Stromal cell of bone marrow (primary cell): ENCODE data around the gene CD200.

Experiments used
- DNase-seq: peaks from one replicate; pipeline ENCODE4 v3.0.0-alpha.2; 2012; ENCODE audit warnings: low read depth

The CD200 gene

GRCh38 chr3:112331851-112332250 lies 1.1 kb upstream of the CD200 start:
- DNase-seq = no peak

GRCh38 chr3:112333381-112334317 lies 693 bp downstream of the CD200 start:
- DNase-seq = no peak

GRCh38 chr3:112334691-112335433 lies 1.9 kb downstream of the CD200 start:
- DNase-seq = no peak

- no peak for DNase-seq
These were observed 2.5 kb downstream of the CD200 start for GRCh38 chr3:112335434-112335781.

GRCh38 chr3:112338021-112338726 lies 5.2 kb downstream of the CD200 start:
- no peak for DNase-seq

GRCh38 chr3:112338727-112339056 lies 5.7 kb downstream of the CD200 start:
- no peak for DNase-seq

- no peak for DNase-seq
These were observed 6.2 kb downstream of the CD200 start for GRCh38 chr3:112339134-112339533.

GRCh38 chr3:112339609-112340008 lies 6.7 kb downstream of the CD200 start:
- no peak for DNase-seq

GRCh38 chr3:112341386-112341785 lies 8.4 kb downstream of the CD200 start:
- no peak for DNase-seq

- no peak for DNase-seq
These were observed 12.7 kb downstream of the CD200 start for GRCh38 chr3:112345681-112346080.

GRCh38 chr3:112346491-112347122 lies 13.7 kb downstream of the CD200 start:
- DNase-seq = no peak

- no peak for DNase-seq
These were observed 16.0 kb downstream of the CD200 start for GRCh38 chr3:112348943-112349342.

- DNase-seq = no peak
These were observed 16.6 kb downstream of the CD200 start for GRCh38 chr3:112349557-112349956.

GRCh38 chr3:112350018-112350810 lies 17.3 kb downstream of the CD200 start:
- no peak for DNase-seq

GRCh38 chr3:112351036-112351435 lies 18.1 kb downstream of the CD200 start:
- no peak for DNase-seq

- no peak for DNase-seq
These were observed 18.9 kb downstream of the CD200 start for GRCh38 chr3:112351823-112352222.

GRCh38 chr3:112352720-112353119 lies 19.8 kb downstream of the CD200 start:
- no peak for DNase-seq

GRCh38 chr3:112353365-112353764 lies 20.4 kb downstream of the CD200 start:
- no peak for DNase-seq

GRCh38 chr3:112354642-112355306 lies 21.8 kb downstream of the CD200 start:
- no peak for DNase-seq

GRCh38 chr3:112355307-112355687 lies 22.3 kb downstream of the CD200 start:
- no peak for DNase-seq
